22Rv1 (cell line): Measurements from ENCODE around the gene GTSF1L.

Source experiments
- H3K27ac ChIP-seq: fragments of 450-650 bp; 2 replicates; pipeline ENCODE4 v1.5.1; 2017
- CTCF ChIP-seq: fragments of 450-650 bp; IDR thresholded peaks from 2 replicates; pipeline ENCODE4 v1.5.1; 2017; ENCODE audit warnings: mild to moderate bottlenecking
- ZFX ChIP-seq: fragments of 450-650 bp; IDR thresholded peaks from 2 replicates; pipeline ENCODE4 v1.6.1; 2017; ENCODE audit warnings: antibody characterized with exemption, borderline replicate concordance

Gene GTSF1L

GRCh38 chr20:43744966-43745730, 18.3 kb upstream of the GTSF1L start:
- no peak for TF ChIP-seq ZFX
- no peak for TF ChIP-seq CTCF
- H3K27ac ChIP-seq, result no peak overlapping the region

- TF ChIP-seq CTCF, result no peak
- TF ChIP-seq ZFX, result no peak
- H3K27ac ChIP-seq, result no peak overlapping the region
Measured at GRCh38 chr20:43744151-43744611, 17.4 kb upstream of the GTSF1L start.

GRCh38 chr20:43740642-43741041, 13.8 kb upstream of the GTSF1L start:
- H3K27ac ChIP-seq, result no peak overlapping the region
- no peak for TF ChIP-seq CTCF
- no peak for TF ChIP-seq ZFX

GRCh38 chr20:43739148-43739749, 12.4 kb upstream of the GTSF1L start:
- no peak overlapping the region for H3K27ac ChIP-seq

GRCh38 chr20:43737925-43738324, 11.1 kb upstream of the GTSF1L start:
- H3K27ac ChIP-seq, result no peak overlapping the region

More at GRCh38 chr20:43739148-43739749, 12.4 kb upstream of the GTSF1L start:
- no peak for TF ChIP-seq CTCF
- TF ChIP-seq ZFX, result no peak

GRCh38 chr20:43736588-43737158, 9.9 kb upstream of the GTSF1L start:
- TF ChIP-seq ZFX (no peak), CTCF (no peak)
- no peak overlapping the region for H3K27ac ChIP-seq

More at GRCh38 chr20:43737925-43738324, 11.1 kb upstream of the GTSF1L start:
- no peak for TF ChIP-seq CTCF
- TF ChIP-seq ZFX, result no peak

- TF ChIP-seq ZFX, result no peak
- no peak for TF ChIP-seq CTCF
- H3K27ac ChIP-seq, result no peak overlapping the region
Measured at GRCh38 chr20:43731927-43732326, 5.1 kb upstream of the GTSF1L start.
